SH-SY5Y (cell line): ENCODE results near the gene SHQ1.

Source experiments
- GATA2 ChIP-seq: IDR thresholded peaks from 2 replicates; pipeline ENCODE4 v1.6.1; 2011; ENCODE audit warnings: mild to moderate bottlenecking, low read depth, low read length
- GATA3 ChIP-seq: IDR thresholded peaks from 2 replicates; pipeline ENCODE4 v1.6.1; 2011; ENCODE audit warnings: low read depth, mild to moderate bottlenecking, low read length, moderate library complexity

- TF ChIP-seq GATA3 (no peak), GATA2 (no peak)
Observed at GRCh38 chr3:72739531-72740466, 108.4 kb downstream of the SHQ1 start.
